Islet of Langerhans (tissue), 1 donor: ENCODE measurements around the gene TMCC1.
"Not testable (repeated sequence)": the region's sequence is repeated elsewhere in the genome, so short reads cannot be mapped to it uniquely, and the experiment has no call there.

Experiments used
- FAIRE-seq: peaks from one replicate; lab custom pipeline; 2011; peaks lifted over from hg19 to GRCh38; lab: Jason Lieb, UNC

TMCC1 gene

DNA sequence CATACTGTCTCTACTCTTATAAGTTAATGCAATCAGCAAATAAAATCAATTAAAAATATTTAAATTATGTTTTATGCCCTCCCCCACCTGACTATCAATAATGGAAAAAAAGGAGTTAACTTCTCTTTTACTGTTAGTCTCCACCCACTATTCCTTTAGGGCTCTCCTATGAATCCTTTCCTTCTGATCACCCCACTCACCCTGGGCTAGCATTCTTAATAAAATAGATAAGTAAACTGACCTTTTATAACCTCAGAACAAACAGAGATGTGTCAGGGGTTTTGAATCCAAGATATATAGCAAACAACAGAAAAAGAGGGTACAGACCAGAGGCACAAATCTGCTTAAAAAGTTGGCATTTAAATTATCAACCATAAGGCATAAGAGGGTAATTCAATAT, 171.0 kb downstream of the TMCC1 start:
- peak; percentile 45 for FAIRE-seq

DNA sequence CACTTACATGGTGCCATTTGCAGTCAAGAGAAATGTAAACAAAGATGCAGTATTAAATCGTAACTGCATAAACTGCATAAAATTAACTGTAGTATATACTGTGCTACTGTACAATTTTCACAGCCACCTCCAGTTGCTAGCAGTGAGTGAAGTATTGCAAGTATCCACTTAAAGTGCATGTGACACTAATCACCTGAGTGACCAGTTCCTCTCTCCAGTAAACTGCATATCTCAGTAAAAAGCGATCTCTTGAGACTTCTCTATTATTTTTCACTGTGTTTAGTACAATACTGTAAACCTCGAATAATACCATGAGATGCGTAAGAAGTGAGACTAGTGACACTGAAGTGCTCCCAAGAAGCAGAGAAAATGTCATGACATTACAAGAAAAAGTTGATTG, 175.3 kb downstream of the TMCC1 start:
- peak; percentile 87 for FAIRE-seq

DNA sequence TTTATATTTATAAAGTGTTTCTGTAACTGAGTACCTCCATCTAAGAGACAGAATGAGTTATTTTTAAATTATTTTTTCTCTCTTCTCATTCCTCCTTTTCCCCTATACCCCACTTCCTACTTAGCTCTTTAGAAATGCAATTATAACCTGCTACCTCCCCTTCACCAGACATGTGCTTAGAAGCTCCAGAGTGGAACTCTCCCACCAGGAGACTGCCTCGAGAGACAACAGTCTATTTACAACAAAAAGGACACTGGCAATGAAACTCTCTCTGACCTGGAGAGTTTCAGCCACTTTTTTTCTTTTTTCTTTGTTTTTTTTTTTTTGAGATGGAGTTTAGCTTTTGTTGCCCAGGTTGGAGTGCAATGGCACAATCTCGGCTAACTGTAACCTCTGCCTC, 177.7 kb downstream of the TMCC1 start:
- no peak for FAIRE-seq

DNA sequence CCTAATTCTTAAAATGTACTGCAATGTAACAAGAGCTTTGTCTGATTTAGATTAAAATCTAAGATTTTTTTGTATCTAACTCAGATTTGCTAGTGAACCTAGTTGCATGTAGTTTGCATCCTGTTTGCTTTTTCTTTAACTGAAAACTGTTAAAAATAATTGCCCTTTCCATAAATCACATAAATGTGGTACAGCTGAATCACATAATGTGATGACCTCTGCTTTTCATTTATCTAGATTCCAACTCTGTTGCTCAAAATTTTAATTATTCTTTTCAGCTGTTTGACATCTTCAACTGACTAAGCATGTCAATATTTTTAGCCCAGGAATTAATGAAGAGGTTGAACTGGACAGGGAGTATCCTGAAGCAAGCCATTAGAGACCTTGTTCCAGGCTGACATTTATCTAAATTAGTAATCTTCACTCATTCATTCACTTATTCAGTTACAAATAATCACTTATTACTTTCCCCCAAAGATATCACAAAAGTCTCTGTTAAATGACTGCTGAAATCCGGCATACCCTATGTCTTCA, 185.1 kb downstream of the TMCC1 start:
- FAIRE-seq = peak; percentile 75

DNA sequence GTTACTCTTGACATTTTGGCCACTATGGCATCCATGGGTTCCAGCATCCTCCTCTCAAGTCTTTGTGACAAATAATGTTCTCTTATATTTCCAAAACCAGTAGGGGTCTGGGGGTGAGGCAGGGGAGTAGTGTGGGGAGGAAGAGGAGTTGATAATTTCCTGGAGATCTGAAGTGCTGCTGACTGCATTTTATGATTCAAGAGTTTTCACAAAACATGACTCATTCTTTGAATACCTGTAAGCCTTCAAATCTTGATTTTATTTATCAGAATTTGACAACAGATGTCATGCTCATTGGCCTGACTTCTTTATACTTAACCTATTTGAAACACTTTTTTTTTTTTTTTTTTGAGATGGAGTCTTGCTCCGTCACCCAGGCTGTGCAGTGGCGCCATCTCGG, 188.2 kb downstream of the TMCC1 start:
- no peak for FAIRE-seq

DNA sequence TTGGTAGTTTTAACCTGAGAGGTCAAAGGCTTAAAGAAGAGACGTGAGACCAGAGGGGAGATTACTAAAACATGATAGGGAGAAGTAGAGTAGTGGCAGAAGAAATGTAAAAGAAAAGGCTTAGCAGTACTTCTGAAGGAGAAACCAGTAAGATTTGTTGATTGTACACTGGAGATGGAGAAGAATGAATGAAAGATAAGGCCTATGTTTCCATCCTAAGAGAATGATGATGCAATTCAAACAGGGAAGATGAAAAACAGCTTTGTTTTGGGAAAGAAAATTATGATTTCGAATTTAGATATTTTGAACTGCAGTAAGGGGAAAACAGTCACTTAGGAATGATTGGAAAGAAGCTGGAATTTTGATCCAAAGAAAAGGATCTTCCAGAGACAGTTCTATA, 189.6 kb downstream of the TMCC1 start:
- FAIRE-seq = no peak

DNA sequence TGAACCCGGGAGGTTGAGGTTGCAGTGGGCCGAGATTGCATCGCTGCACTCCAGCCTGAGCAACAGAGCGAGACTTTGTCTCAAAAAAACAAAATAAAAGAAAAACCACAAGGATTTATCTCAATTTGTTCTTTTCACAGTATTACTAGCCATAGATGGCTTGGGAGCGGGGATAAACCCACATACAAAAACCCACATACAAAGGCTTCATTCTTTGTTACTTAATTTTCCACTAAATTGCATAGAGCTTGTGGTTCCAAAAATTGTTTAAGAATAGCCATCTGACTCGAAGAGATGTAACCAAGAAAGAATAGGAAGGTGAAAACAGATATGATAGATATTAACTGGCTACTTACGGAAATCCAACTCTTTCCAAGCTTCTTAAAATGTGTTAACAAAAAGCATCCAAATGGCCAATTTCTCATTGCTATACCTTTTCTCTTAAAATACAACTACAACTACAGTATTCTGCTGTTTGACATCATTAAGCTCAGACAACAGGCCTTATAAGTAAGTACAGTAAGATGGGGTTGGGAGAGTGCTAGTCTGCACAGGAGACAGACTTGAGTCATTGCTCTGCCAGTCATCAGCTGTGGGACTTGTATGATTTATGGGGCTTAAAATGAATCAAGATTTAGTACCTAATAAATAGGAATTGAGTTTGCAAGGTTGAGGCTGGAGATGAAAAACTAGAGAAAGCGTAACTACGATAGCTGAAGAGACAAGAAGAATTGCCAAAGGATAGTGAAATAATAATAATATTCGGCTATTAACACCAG, 190.4 kb downstream of the TMCC1 start:
- FAIRE-seq = no peak

DNA sequence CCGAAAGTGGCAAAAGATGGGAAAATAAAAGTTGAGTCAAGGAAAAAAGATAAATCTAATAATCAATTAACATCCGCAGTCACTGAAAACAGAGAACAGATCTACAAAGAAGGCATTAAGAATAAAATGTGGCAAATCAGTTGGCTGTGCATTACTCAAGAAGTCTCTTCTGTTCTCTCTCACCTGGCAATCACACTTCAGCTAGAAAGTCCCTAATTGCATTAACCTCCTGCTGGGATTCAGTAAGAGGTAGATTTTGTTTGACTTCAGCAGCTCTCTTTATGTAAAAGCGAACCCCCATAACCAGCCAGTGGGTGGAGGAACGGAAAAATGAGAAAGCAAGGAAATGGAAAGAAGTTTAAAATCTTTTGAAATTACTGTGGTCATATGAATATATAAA, 192.3 kb downstream of the TMCC1 start:
- FAIRE-seq = no peak

DNA sequence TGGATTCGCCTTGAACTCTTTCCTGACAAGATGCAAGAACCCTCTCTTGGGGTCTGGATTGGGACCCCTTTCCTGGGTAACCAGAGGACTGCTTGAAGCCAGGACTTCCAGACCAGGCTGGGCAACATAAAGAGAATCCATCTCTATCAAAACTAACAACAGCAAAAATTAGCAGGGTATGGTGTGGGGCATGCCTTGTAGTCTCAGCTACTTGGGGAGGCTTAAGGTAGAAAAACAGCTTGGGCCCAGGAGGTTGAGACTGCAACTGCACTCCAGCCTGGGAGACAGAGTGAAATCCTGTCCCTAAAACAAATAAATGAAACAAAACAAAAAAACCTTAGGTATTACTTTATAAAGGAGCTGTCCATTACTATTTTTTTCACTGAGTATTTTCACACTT, 193.9 kb downstream of the TMCC1 start:
- no peak for FAIRE-seq

DNA sequence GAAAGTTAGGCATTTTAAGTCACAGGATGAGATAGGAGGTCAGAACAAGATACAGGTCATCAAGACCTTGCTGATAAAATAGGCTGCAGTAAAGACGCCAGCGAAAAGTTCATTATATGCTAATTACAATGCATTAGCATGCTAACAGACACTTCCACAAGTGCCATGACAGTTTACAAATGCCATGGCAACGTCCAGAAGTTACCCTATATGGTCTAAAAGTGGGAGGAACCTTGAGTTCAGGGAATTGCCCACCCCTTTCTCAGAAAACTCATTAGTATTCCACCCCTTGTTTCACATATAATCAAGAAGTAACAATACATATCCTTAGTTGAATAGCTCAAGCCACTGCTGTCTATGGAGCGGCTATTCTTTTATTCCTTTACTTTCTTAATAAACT, 194.3 kb downstream of the TMCC1 start:
- FAIRE-seq = no peak

DNA sequence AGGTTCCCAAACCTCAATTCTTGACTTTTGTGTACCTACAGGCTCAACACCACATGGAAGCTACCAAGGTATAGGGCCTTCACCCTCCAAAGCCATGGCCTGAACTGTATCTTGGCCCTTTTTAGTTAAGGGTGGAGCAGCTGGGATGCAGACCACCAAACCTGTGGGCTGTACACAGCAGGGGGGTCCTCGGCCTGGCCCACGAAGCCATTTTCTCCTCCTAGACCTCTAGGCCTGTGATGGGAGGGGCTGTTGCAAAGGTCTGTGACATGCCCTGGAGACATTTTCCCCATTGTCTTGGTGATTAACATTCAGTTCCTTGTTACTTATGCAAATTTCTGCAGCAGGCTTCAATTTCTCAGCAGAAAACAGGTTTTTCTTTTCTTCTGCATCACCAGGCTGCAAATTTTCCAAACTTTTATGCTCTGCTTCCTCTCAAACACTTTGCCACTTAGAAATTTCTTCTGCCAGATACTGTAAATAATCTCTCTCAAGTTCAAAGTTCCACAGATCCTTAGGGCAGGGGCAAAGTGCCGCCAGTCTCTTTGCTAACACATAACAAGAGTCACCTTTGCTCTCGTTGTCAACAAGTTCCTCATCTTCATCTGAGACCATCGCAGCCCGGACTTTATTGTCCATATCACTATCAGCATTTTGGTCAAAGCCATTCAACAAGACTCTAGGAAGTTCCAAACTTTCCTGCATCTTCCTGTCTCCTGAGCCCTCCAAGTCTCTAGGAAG, 196.1 kb downstream of the TMCC1 start:
- FAIRE-seq = no peak

DNA sequence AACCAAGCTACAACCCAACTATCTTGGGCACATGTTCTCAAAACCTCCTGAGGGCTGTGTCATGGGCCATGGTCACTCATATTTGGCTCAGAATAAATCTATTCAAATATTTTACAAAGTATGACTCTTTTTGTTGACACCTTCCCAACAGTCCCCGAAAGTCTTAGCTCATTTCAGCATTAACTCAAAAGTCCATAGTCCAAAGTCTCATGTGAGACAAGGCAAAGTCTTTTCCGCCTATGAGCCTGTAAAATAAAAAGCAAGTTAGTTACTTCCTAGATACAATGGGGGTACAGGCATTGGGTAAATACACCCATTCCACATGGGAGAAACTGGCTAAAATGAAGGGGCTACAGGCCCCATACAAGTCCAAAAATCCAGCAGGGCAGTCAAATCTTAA, 197.1 kb downstream of the TMCC1 start:
- not testable (repeated sequence) for FAIRE-seq

DNA sequence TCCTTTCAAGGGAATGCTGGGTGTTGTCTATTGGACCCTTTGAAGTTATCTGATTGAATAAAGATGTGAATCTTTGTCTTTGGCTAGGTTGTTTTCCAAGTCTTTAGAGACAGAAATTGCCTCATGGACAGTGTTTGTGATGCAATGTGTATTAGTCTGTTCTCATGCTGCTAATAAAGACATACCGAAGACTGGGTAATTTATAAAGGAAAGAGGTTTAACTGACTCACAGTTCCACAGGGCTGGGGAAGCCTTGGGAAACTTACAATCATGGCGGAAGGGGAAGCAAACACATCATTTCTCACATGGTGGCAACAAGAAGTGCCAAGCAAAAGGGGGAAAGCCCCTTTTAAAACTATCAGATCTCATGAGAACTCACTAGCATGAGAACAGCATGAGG, 198.3 kb downstream of the TMCC1 start:
- no peak for FAIRE-seq

DNA sequence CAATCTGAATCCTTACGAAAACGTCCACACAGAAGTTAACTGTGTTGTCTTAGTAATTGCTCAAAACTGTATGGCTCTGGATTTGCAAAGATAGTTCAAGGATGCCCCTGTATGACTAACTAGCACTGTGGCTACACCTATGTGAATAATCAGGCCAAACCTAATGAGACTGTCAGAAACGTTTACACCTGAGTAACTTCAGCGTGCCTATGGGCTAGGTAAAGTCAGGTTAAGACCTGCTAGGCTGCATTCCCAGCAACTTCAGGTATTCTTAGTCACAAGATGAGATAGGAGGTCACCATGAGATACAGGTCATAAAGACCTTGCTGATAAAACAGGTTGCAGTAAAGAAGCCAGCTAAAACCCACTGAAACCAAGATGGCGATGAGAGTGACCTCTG, 199.3 kb downstream of the TMCC1 start:
- FAIRE-seq = no peak

DNA sequence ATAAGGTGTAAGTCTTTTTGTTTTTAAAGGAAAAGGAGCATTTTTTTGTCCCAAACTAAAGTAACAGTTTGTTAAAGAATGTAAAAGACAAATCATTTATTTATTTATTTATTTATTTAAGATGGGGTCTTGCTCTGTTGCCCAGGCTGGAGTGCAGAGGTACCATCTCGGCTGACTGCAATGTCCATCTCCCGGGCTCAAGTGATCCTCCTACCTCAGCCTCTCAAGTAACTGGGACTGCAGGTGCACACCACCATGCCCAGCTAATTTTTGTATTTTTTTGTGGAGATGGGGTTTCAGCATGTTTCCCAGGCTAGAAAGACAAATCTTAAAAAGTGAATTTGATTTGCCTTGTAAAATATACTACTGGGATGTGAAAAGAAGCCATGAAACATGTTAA, 200.8 kb downstream of the TMCC1 start:
- FAIRE-seq = no peak

DNA sequence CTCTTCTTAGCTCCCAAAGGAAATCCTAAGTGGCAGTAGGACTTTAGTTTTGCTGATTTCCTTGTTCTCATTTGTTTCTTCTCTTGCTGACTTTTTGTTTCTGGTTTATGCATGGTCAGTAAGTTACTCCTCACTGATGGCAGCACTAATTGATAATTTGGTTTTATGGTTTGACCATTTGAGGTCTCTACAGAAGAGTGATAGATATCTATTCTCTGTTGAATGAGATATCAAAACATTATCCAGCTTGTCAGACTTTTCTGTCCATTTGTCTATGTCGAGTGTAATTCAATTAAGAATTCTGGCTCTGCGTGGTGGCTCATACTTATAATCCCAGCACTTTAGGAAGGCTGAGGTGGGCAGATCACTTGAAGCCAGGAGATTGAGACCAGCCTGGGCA, 202.5 kb downstream of the TMCC1 start:
- FAIRE-seq = no peak

DNA sequence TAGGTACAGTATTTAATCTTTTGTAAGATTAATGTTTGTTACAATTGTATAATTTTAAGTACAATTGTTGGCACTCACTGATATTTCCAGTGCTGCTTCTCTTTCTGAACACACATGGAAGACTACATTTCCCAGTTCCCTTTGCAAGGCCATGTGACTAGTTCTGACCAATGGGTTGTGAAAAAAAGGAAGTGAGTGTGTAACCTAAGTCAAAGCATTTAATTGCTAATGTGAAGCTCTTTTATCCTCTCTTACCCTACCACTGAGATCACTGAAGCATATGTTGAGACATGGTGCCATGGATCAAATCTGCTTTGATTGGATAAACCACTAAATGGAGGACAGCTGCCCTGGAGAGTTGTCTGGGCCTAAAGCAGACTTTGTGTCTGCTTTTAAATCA, 203.1 kb downstream of the TMCC1 start:
- peak; percentile 97 for FAIRE-seq

DNA sequence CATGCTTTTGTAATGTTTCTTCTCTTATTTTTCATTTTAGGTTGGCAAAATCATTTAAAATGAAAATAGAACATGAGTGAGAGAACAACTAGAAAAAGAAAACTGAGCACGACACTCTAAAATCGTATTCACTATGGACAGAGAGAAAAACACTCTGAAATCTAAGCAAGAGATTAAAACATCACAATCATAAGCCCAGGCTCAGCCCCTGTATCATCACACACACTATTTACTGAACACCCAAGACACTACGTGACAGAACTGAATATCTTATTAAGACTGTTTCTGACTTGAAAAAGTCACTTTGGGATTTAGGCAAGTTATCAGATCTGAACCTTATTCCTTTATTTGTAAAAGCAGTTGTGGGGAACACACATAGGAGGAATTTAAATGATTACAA, 204.5 kb downstream of the TMCC1 start:
- no peak for FAIRE-seq

DNA sequence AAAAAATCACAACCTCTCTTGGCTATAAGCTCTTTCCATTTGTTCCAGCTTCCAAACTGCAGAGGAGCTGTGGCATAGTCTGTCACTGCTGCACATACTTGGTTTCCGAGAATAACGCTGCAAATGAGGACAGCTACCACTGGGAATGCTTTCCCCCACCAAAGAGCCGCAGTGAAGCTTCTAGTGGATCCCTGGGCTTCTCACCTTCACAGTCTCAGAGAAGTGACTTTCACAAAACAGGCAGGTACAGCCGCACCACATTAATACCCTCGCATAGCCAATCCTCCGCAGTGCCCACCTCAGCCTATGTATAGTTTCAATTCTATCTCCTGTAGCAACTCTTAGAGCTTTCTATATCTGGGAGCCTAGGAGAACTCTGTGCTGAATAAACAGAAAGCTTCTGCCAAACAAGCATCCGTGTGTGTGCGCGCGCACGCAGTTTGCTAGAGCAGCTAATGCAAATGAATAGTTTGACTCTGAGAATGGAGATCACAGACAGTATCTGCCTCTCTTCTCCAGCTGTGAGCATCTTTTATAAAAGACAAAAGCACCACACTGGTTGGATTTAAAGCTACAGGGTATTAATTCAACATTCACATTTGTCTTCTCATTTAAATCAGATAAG, 205.1 kb downstream of the TMCC1 start:
- FAIRE-seq = peak; percentile 79

DNA sequence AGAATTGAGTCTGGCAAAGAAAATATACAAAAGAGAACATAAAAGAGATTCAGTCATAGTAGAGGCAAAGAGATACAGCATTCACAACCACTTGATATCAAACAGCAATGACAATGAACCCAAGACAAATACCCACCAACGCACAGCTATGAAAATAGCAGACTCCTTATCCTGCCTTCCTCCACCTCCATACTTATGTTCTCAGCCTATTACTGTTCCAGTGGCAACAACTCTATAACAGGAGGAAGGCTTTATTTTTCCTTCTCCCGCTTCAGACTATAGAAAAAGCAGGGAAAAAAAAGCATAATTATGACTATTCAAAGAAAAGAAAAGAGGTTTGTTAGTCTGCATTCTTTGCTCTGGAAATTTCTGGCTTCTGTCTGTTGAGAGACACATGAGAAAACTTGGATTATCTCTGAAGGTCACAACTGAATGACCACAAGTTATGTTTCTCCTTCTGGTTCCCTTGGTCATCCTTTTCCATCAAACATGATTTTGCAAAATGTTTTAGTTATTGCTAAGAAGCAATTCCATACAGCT, 205.9 kb downstream of the TMCC1 start:
- no peak for FAIRE-seq

DNA sequence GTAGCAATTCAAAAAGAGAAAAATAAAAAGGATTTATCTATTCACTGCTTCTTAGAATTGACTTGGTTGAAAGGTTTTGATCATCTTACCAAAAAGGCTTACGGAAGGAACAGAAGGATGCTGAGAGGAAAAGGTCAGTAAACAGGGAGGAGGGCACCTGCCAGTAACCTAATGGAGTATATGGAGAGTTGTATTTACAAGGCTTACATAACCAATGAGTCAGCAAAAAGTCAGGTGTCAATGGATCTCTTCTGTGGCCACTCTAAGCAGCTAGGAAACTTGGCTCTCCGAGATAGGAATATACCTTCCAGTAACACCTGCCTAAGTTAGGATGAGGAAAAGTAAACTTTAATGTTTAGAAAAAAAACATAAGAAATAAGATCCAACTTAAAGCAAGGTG, 206.6 kb downstream of the TMCC1 start:
- FAIRE-seq = peak; percentile 98

DNA sequence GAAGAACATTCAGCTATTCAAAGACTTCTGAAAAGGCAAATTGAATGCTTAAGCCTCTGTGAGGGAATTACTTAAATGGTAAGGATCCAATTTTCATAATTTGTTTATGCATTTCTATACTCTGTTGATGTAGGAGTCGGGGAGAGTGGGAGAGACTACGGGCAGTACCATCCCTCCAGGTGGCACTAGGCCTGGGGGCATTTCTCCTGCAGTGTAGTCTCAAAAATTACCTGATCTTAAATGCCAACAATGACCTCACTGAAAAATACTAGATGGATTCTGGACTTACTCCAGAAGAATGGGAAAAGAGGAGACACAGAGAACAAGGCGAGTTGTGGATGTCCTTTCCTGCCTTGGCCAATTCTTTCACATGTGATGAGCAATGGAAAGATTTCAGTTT, 209.2 kb downstream of the TMCC1 start:
- no peak for FAIRE-seq

DNA sequence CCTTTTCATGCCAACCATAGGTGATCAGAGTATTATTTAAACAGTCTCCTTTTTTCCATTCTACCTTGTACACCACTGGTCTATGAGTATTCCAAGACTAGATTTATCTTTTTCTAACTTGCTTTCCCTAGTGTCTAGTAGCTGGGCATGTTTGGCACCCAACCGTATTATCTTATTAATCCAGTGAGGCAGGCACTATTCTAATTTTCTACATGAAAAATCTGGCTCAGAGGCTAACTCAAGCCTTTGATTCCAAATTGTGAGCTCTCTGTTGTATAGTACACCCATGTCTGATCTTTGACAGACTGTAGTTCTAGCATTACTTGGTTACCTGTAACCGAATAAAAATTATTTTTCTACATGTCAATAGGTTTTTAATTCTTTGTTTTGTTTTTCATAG, 210.3 kb downstream of the TMCC1 start:
- peak; percentile 74 for FAIRE-seq
